Keratinocyte (primary cell): ENCODE measurements around the gene ABL1.

ENCODE experiments used
- CTCF ChIP-seq, 3 experiments: IDR thresholded peaks in 1 of 3; conservative IDR thresholded peaks in 1 of 3; optimal IDR thresholded peaks in 1 of 3; 2 replicates in 2 of 3; 3 replicates in 1 of 3; pipeline versions ENCODE3 to v1.5.1; 2011; ENCODE audit warnings: low read length in 3 of 3, mild to moderate bottlenecking in 3 of 3, moderate library complexity in 2 of 3, control low read depth in 1 of 3, inconsistent platforms in 1 of 3; ENCODE audit not compliant: insufficient read depth in 2 of 3; ENCODE audit errors: extremely low read depth in 1 of 3
- EZH2 ChIP-seq: IDR thresholded peaks from one replicate; pipeline ENCODE4 v1.6.1; 2012; ENCODE audit warnings: inconsistent platforms, mild to moderate bottlenecking, low read length, moderate library complexity

- TF ChIP-seq CTCF (optimal IDR thresholded peaks at IDR 0.05 in 1 of 3, IDR thresholded peaks at IDR 0.05 in 1 of 3, conservative IDR thresholded peaks at IDR 0.05 in 1 of 3; ENCODE audit: extremely low read depth in 1 of 3, insufficient read depth in 2 of 3, low read length in 3 of 3) (no peak), EZH2 (no peak)
Measured at GRCh38 chr9:130830231-130830760, 4.8 kb upstream of the ABL1 start.
